NCI-H146 treated with DMSO at 0.1 percent for 48 hours (cell line): Measurements from ENCODE around the gene WNT1.

Source experiments
- DNase-seq: peaks from one replicate; lab custom pipeline; 2025; ENCODE audit not compliant: unreplicated experiment; lab: John Stamatoyannopoulos, UW

Gene WNT1

DNA sequence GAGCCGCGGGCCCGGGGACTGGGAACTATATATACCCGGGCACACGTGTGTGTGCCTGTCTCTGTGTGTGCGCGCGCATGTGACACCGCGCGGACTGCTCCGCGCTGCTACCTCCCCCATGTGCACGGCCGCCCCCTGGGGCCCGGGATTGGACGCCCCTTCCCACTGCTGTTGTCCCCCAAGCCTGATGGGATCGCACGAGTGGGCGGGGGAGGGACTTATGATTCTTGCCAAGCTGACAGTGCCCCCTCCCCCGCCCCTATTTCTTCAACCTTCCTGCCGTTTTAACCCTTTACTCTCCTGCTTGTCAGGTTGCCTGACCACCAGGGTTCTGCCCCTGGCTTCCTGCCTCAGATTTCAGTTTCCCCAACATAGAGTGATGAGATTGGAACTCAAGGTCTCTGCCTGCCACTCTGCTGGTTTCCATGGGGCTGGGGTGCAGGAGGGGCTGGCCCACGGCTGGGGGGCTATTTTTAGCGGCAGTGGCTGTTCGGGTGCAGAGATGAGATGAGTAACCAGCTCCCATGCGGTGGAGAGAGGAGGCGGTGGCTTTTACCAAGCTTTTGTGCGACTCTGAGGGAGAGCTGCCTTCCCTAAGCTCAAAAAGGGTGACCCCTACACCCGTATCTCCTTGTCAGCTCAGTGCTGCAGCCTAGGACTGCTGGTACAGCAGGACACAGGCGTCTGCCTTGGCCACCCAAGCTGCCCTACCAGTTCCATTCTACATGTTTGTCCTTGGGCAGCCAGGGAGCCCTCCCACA lies 21.4 kb downstream of the WNT1 start, which contains the start of gene DDN:
DDN (minus strand) TSS at position 5 of the 761 bp plus-strand sequence. CDS start 88 bp downstream, outside the sequence.
- peak; percentile 20 for DNase-seq

DNA sequence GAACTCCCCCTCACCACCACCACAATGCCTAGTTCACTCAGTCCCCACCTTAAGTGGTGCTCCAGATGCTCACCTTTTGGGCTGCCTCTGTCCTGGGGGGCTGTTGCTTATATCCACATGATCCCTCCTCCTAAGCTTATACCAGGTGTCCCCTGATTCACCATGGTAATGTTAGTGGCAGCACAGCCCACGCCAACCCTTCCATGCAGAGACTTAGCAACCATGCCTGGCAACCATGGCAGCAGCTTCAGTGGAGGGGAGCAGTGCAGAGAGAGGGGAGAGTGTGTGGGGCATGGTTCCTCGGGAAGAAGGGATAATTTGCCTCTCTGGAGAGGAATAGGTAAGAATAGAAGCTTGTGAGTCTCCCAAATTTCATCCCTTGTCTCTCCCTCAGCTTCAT lies 22.2 kb downstream of the WNT1 start:
- DNase-seq = no peak

GRCh38 chr12:49008943-49009342 lies 30.8 kb downstream of the WNT1 start:
- no peak for DNase-seq

- no peak for DNase-seq
These were observed 32.1 kb downstream of the WNT1 start for GRCh38 chr12:49010092-49010668.

DNA sequence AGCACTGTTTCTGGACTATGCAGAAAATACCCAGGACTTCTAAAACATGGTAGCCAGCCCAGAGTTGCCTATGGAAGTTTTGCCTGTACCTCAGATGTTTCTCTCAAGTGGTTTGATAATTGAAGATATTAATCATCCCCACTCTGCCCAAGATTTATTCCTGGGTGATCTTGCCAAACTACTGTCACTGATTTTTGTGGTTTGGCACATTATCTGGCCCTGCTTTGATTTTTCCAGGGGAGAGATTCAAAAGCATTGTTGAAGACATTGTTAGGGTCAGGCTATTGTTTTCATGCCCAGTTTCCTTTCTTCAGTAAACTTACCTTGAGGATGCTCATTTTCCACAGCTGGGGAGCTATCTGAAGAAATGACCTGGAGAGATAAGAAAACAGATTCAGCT lies 34.6 kb downstream of the WNT1 start:
- DNase-seq = no peak

- no peak for DNase-seq
These were observed 35.3 kb downstream of the WNT1 start for GRCh38 chr12:49013428-49013827.

DNA sequence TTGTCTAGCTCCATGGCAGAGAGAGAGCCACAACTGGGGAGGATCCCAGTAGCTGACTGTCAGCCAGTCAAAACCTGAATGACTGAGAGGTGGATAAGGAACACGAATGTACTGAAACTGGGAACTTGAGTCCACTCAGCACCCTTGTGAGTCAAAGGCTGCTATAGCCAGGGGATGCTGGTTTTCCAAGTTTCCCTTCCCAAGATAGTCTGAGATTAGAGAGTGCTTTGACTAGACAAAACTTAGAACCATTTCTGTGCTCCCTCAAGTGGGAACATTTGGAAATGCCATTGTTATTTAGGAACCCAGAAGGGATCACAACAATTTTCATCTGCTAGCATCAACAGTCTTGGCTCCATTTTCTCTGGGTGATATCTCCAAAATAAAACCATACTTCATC lies 36.4 kb downstream of the WNT1 start:
- no peak for DNase-seq

- no peak for DNase-seq
These were observed 37.1 kb downstream of the WNT1 start for GRCh38 chr12:49015196-49015595.

- DNase-seq = no peak
These were observed 39.8 kb downstream of the WNT1 start for GRCh38 chr12:49017891-49018260.

- DNase-seq = peak; percentile 92
These were observed 40.4 kb downstream of the WNT1 start, which contains the start of gene PRKAG1 for GRCh38 chr12:49018261-49019119. PRKAG1 (minus strand) TSS chr12:49018776; CDS start chr12:49018740, 36 bp downstream.

DNA sequence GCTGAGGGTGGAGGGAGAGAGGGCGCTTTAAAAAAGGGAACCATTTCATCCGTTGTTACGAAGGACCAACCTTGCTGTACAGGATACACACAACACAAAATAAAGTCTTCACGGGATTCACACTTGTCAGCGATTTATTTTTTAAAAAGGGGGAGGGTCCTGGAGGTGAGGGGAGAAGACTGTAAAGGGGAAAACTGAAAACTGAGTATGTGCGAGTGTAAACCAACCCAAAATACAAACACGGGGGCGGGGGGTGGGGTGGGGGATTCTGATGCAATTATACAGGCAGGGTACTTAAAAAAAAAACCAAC lies 41.0 kb downstream of the WNT1 start:
- DNase-seq = no peak

GRCh38 chr12:49019443-49020324 lies 41.6 kb downstream of the WNT1 start:
- no peak for DNase-seq

DNA sequence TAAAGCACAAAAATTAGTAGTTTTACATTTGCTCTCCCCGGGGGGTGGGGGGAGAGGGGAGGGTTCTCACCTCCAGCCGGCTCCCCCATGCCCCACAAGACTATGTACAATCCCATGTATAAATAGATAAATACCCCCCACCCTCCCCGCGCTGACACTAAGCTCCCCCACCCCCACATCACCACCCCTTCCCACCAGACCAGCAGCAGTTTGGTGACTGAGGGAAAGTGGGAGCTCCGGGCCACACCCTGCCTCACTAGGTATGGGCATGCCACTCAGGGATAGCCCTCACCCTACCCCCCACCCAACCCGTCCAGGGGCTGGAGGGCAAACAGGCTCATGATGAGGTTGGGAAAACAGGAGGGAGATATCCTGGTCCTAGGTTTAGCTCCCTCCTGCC lies 42.3 kb downstream of the WNT1 start:
- DNase-seq = no peak

DNA sequence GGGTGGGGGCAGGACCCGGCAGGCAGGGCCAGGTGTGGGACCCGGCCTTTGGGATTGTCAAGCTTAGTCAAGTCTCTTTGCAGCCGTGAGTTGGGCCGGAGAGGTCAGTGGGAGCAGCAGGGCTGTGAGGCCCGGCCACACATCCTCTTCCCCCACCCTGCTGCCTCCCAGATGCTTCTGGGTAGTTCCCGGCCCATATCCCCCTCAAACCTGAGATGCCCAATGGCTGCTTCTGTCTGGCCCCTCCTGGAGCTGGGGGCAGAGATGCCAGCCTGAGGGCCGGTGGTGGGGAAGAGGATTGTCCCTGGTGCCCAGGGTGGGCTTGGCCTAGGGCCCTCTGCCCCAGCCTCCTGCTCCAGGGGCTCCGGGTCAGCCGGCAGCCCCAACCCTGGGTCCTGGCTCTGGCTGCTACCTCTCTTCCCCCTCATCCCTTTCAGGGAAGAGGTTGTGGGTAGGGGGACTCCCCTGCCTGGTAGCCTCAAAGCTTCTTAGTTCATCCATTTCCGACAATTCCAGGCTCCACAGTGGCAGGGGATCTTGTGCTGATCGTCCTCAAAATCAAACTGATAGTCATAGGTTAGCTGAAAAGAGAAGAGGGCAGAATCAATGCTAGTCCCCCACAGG lies 43.3 kb downstream of the WNT1 start:
- DNase-seq = no peak

DNA sequence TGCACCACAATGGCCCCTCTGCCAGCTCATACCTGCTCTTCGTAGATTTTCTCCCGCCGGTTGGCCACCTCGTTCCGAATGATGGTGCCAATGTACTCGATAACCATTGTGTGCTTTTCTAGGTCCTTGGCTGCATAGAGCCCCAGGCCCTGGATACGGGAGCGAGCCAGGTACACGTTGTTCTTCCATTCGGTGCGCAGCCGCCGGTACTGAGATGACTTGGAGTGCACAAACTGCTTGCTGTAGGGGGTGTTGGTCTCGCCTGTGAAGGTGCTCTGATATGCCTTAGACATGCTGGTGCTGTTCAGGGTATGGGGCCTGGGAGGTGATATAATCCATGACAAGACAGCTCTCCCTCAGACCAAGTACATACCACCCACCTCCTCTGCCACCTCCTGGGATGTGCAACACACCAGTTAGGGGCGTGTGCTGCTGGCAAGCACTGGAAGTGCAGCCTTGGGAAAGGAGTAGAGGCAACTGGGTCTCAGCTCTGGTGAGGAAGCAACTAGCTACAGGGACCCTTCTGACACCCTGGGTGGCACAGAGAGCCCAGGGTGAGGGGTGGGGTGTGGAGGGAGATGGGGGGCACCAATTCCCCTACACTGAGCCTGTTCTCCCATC lies 44.5 kb downstream of the WNT1 start:
- no peak for DNase-seq

GRCh38 chr12:49023812-49024211 lies 45.7 kb downstream of the WNT1 start:
- DNase-seq = no peak

DNA sequence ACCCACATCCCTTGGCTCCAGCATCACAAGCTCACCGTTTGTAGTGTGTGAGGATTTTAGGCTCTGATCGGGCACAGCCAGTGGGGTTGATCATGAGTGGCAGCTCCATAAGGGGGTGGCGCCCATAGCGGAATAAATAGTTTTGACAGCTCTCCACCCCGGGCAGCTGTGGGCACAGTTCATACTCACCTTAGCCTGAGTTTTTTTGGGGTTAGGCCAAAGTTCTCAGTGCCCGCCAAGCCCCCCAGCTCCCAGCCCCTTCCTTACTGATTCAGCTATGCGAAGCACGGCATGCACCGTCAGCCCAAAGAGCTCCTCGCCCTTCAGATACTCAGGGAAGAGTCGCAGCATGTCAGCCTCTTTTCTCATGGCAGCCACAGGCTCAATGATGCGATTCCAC lies 46.4 kb downstream of the WNT1 start:
- DNase-seq = no peak

DNA sequence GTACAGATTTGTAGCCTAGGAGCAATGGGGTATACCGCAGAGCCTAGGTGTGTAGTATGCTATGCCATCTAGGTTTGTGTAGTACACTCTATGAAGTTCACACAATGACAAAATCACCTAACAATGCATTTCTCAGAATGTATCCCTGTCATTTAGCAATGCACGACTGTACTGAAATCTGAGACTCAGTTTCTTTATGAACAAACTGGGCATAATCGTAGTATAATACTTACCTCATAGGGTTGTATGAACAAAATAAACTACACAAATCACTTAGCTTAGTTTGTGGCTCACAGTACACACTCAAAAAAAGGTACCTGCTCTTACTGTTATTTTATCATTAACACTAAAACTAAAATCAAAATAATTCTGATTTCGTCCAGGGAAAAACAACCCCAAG lies 47.3 kb downstream of the WNT1 start:
- no peak for DNase-seq

DNA sequence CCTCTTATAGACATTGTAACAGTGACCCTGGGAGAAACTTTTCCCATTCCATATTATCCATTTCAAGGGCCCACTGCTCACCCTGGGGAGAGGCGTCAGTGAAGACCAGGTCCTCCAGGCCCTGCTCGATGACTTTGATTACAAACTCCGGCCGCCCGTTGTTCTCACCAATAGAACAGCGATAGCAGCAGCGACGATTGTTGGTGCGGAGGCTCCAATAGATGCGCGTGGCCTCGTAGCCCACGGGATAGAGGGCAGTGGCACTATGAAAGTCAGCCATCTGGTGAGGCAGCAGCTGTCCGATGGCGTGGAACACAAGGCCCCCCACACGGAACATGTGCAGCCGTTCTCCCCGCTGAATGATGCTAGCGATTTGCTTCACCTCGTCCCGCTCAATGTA lies 48.0 kb downstream of the WNT1 start:
- no peak for DNase-seq
